Left lobe of liver (tissue), 2 donors: ENCODE data around the gene MRPL1. TPM values are rescaled to one million over a fixed set of nuclear protein-coding genes. Genes with fewer than 3 reads are reported as not detected.

Source experiments
- ATAC-seq: fragments of 200-7000 bp; cut with Tn5 transposase; one replicate; pipeline ENCODE4 v1.9.1; 2020; ENCODE audit warnings: mild to moderate bottlenecking, moderate library complexity
- DNase-seq: peaks from one replicate; pipeline ENCODE4 v3.0.0-alpha.2; 2020; ENCODE audit warnings: low spot score
- total RNA-seq: library from RNA; stranded (reverse); gene quantifications from one replicate; pipeline ENCODE4 v1.2.1, GENCODE V29; 2021
- donor health status: DM: no; HTN: no; CAD: no; lungs with moderate emphysema.
- donor health status: DM: no; HTN: yes; CAD: no.

The MRPL1 gene
- total RNA-seq, result 13.8 TPM

- peak; percentile 97 for ATAC-seq
- DNase-seq, result peak; percentile 90
Measured at GRCh38 chr4:77862478-77863216, at the start of gene MRPL1. TSS of gene MRPL1 (plus strand) at chr4:77862830. CDS start at chr4:77862849, 19 bp downstream.

GRCh38 chr4:77815636-77816035, 47.0 kb upstream of the MRPL1 start:
- no peak for DNase-seq
- no peak for ATAC-seq

- ATAC-seq (no peak), DNase-seq (no peak)
Measured at GRCh38 chr4:77816546-77816945, 46.1 kb upstream of the MRPL1 start.

GRCh38 chr4:77817304-77818072, 45.1 kb upstream of the MRPL1 start:
- ATAC-seq (peak; percentile 20), DNase-seq (no peak)

GRCh38 chr4:77818073-77818601, 44.5 kb upstream of the MRPL1 start:
- peak; percentile 47 for ATAC-seq
- peak; percentile 64 for DNase-seq

GRCh38 chr4:77818602-77819403, 43.8 kb upstream of the MRPL1 start, which contains the start of gene CNOT6L:
TSS of gene CNOT6L (minus strand) at chr4:77819368. CDS start at chr4:77819308, 60 bp downstream.
- ATAC-seq (peak; percentile 73), DNase-seq (peak; percentile 82)

- no peak for DNase-seq
- peak; percentile 3 for ATAC-seq
Measured at GRCh38 chr4:77819404-77819842, 43.2 kb upstream of the MRPL1 start.

- DNase-seq (peak; percentile 95), ATAC-seq (peak; percentile 84)
Measured at GRCh38 chr4:77819843-77820648, 42.6 kb upstream of the MRPL1 start.

GRCh38 chr4:77820649-77821561, 41.7 kb upstream of the MRPL1 start:
- DNase-seq (peak; percentile 59), ATAC-seq (peak; percentile 8)

- ATAC-seq, result no peak
- DNase-seq, result no peak
Measured at GRCh38 chr4:77821775-77822174, 40.9 kb upstream of the MRPL1 start.

GRCh38 chr4:77826275-77826674, 36.4 kb upstream of the MRPL1 start:
- ATAC-seq (no peak), DNase-seq (no peak)

GRCh38 chr4:77827343-77827742, 35.3 kb upstream of the MRPL1 start:
- DNase-seq, result no peak
- no peak for ATAC-seq

- ATAC-seq, result no peak
Measured at GRCh38 chr4:77833126-77833724, 29.4 kb upstream of the MRPL1 start.

GRCh38 chr4:77834403-77834802, 28.2 kb upstream of the MRPL1 start:
- ATAC-seq (no peak), DNase-seq (no peak)

More at GRCh38 chr4:77833126-77833724, 29.4 kb upstream of the MRPL1 start:
- no peak for DNase-seq

GRCh38 chr4:77843628-77844027, 19.0 kb upstream of the MRPL1 start:
- ATAC-seq, result no peak

GRCh38 chr4:77844363-77844762, 18.3 kb upstream of the MRPL1 start:
- DNase-seq (no peak), ATAC-seq (no peak)

More at GRCh38 chr4:77843628-77844027, 19.0 kb upstream of the MRPL1 start:
- DNase-seq, result no peak

GRCh38 chr4:77845400-77845799, 17.2 kb upstream of the MRPL1 start:
- ATAC-seq (no peak), DNase-seq (no peak)

GRCh38 chr4:77845929-77846328, 16.7 kb upstream of the MRPL1 start:
- ATAC-seq (no peak), DNase-seq (no peak)
